Measurements from ENCODE around the gene GRPEL1. TPM values are rescaled to one million over a fixed set of nuclear protein-coding genes. Genes with fewer than 3 reads are reported as not detected.

GRPEL1 gene
- total RNA-seq, 2 donors from 2014 or later, result 26.7 to 40.1 TPM

DNA sequence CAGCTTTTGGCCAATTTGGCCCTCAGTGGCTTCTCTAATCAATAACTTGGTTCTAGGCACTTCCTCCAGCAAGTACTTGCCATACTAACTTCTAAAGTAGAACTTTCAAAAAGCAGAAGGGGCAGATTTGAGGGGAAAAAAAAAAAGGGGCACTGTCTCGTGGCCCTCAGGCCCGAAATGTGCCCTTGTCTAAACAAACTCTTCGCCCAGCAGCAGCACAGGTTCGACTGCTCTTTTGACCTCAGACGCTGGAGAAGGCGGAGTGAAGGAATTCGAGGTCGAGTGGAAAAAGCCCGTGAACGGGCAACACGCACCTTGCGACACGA, 775 bp downstream of the GRPEL1 start:
- Histone ChIP-seq H3K4me1 (ENCODE audit: control insufficient read depth in 1 of 2, low read depth in 2 of 2) (peaks cover 20 to 25% of the 10 kb centered on the region in 2 donors), H3K4me3 (peak overlapping the region; percentile 98), H3K27ac (peak overlapping the region; percentile 87 to 88), H3K9me3 (no peaks in the 10 kb centered on the region), H3K36me3 (peaks cover 14% of the 10 kb centered on the region), H3K27me3 (replicated peaks; ENCODE audit: insufficient read depth) (no peaks in the 10 kb centered on the region)
- no peak for ATAC-seq (ENCODE audit: insufficient number of reproducible peaks, low FRiP score, low read depth)
- no peak for DNase-seq (ENCODE audit: low spot score)
- TF ChIP-seq, protein P1, sequence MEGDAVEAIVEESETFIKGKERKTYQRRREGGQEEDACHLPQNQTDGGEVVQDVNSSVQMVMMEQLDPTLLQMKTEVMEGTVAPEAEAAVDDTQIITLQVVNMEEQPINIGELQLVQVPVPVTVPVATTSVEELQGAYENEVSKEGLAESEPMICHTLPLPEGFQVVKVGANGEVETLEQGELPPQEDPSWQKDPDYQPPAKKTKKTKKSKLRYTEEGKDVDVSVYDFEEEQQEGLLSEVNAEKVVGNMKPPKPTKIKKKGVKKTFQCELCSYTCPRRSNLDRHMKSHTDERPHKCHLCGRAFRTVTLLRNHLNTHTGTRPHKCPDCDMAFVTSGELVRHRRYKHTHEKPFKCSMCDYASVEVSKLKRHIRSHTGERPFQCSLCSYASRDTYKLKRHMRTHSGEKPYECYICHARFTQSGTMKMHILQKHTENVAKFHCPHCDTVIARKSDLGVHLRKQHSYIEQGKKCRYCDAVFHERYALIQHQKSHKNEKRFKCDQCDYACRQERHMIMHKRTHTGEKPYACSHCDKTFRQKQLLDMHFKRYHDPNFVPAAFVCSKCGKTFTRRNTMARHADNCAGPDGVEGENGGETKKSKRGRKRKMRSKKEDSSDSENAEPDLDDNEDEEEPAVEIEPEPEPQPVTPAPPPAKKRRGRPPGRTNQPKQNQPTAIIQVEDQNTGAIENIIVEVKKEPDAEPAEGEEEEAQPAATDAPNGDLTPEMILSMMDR (IDR thresholded peaks at IDR 0.05), result no peak

DNA sequence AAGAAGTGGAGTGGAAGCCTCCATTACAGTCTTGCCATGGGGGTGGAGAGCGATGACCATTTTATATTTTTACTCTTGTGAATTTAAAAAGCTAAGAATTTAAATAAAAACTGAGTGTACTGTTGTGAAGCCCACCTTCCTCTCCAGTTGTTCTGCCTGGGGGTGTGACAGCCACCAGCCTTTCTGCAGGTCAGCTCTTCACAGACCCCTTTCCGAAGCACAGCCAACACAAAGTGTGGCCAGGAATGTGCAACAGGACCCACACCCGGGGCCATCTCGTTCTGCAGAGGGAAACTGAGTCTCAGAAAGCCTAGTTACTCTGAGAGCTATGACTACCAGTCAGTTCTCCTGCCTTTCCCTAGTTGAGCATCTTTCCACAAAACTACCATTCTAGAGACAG, 1.4 kb downstream of the GRPEL1 start:
- Histone ChIP-seq H3K4me3 (peak overlapping the region; percentile 98), H3K4me1 (ENCODE audit: control insufficient read depth in 1 of 2, low read depth in 2 of 2) (peaks cover 20 to 25% of the 10 kb centered on the region in 2 donors), H3K36me3 (peaks cover 20% of the 10 kb centered on the region), H3K27me3 (replicated peaks; ENCODE audit: insufficient read depth) (no peaks in the 10 kb centered on the region), H3K27ac (no peak overlapping the region), H3K9me3 (no peaks in the 10 kb centered on the region)
- DNase-seq (ENCODE audit: low spot score), result no peak
- TF ChIP-seq, protein P1 (IDR thresholded peaks at IDR 0.05), result no peak
- ATAC-seq (ENCODE audit: insufficient number of reproducible peaks, low FRiP score, low read depth), result no peak

DNA sequence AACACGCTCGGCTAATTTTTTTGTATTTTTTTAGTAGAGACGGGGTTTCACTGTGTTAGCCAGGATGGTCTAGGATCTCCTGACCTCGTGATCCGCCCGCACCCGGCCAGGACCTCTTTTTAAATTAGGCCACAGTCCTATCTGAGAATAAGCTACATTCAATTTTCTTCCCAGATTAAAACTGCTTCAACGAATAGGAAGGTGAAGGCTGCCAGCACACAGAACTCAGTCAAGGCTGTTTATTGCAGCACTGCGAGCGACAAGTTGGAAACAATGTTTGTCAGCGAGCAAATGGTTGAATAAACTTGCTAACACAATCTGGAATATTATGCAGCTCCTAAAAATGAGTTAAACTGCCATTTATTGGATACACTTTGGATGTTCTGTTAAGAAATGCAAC, 1.9 kb downstream of the GRPEL1 start:
- Histone ChIP-seq H3K4me1 (ENCODE audit: control insufficient read depth in 1 of 2, low read depth in 2 of 2) (peaks cover 20 to 25% of the 10 kb centered on the region in 2 donors), H3K27ac (no peak overlapping the region), H3K4me3 (no peak overlapping the region), H3K27me3 (replicated peaks; ENCODE audit: insufficient read depth) (no peaks in the 10 kb centered on the region), H3K36me3 (peaks cover 25% of the 10 kb centered on the region), H3K9me3 (no peaks in the 10 kb centered on the region)
- ATAC-seq (ENCODE audit: insufficient number of reproducible peaks, low FRiP score, low read depth) (no peak), DNase-seq (ENCODE audit: low spot score) (no peak)
- TF ChIP-seq, protein P1 (IDR thresholded peaks at IDR 0.05), result no peak

DNA sequence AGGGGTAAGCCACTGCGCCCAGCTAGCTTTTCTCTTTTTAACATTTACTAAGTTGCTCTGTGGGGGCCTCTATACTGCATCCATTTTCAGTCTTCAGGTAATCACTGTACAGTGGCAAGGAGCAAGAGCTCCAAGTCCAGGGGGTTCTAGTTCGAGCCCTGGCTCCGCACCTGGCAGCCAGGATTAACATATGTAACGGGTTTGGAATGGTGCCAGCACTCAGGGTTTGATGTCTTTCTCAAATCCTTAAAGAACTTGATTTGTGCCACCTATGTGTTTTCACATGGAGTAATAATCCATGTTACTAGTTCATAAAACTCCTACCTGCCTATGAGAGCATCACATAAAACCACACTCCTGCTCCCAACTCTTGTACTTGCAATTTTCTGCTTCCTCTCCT, 4.5 kb downstream of the GRPEL1 start:
- DNase-seq (ENCODE audit: low spot score) (no peak), ATAC-seq (ENCODE audit: insufficient number of reproducible peaks, low FRiP score, low read depth) (no peak)
- TF ChIP-seq, protein P1 (IDR thresholded peaks at IDR 0.05), result no peak
- Histone ChIP-seq H3K4me1 (ENCODE audit: control insufficient read depth in 1 of 2, low read depth in 2 of 2) (peaks cover 12 to 17% of the 10 kb centered on the region in 2 donors), H3K4me3 (no peak overlapping the region), H3K9me3 (no peaks in the 10 kb centered on the region), H3K27ac (no peak overlapping the region), H3K27me3 (replicated peaks; ENCODE audit: insufficient read depth) (no peaks in the 10 kb centered on the region), H3K36me3 (peaks cover 47% of the 10 kb centered on the region)

DNA sequence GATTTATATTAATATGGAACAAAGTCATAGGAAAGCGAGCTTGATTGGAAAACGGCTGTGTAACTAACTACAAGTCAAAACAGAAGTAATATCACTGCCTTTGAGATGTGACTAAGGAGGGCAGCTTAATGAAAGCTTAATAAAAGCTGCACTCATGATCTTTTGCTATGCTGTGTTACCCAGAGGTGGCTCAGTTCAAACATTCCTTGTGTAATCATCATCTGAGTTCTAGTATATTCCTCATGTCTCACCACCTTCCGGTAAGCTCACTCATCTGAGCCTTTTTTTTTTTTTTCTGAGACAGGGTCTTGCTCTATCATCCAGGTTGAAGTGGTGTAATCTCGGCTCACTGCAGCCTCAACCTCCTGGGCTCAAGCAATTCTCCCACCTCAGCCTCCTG, 5.0 kb downstream of the GRPEL1 start:
- H3K9me3 ChIP-seq, result no peaks in the 10 kb centered on the region
- peaks cover 52% of the 10 kb centered on the region for H3K36me3 ChIP-seq
- TF ChIP-seq, protein P1 (IDR thresholded peaks at IDR 0.05), result no peak
- no peak overlapping the region for H3K4me3 ChIP-seq
- H3K27me3 ChIP-seq (replicated peaks; ENCODE audit: insufficient read depth), result no peaks in the 10 kb centered on the region
- H3K4me1 ChIP-seq (ENCODE audit: control insufficient read depth in 1 of 2, low read depth in 2 of 2), result peaks cover 12 to 17% of the 10 kb centered on the region in 2 donors
- DNase-seq (ENCODE audit: low spot score), result no peak
- H3K27ac ChIP-seq, result no peak overlapping the region
- ATAC-seq (ENCODE audit: insufficient number of reproducible peaks, low FRiP score, low read depth), result no peak
